HepG2 (cell line): ENCODE results near the gene OBSL1. TPM values are rescaled to one million over a fixed set of nuclear protein-coding genes. Genes with fewer than 3 reads are reported as not detected.

Source experiments
- AGO2 ChIP-seq: fragments of 200-400 bp; formaldehyde crosslinking; optimal IDR thresholded peaks from 2 replicates; pipeline ENCODE3; 2017; ENCODE audit warnings: mild to moderate bottlenecking, low read depth, low read length, moderate library complexity
- CBFB ChIP-seq: sonication (generic); formaldehyde crosslinking; IDR thresholded peaks from 2 replicates; pipeline ENCODE4 v1.4.0; 2020; ENCODE audit warnings: missing genetic modification reagents
- CEBPG ChIP-seq: IDR thresholded peaks from 2 replicates; pipeline ENCODE4 v1.6.1; 2016
- ELF1 ChIP-seq: sonication (generic); formaldehyde crosslinking; IDR thresholded peaks from 2 replicates; pipeline ENCODE4 v1.4.0; 2020; ENCODE audit warnings: missing genetic modification reagents
- FOXA3 ChIP-seq: IDR thresholded peaks from 2 replicates; pipeline ENCODE4 v1.6.1; 2016; ENCODE audit warnings: missing genetic modification reagents, missing compliant biosample characterization
- GPN1 ChIP-seq: sonication (generic); formaldehyde crosslinking; IDR thresholded peaks from 2 replicates; pipeline ENCODE4 v1.5.1; 2020; ENCODE audit warnings: missing genetic modification reagents, borderline replicate concordance
- LCORL ChIP-seq, 2 experiments: fragments of 450-650 bp in 1 of 2; sonication (generic) in 1 of 2; formaldehyde crosslinking in 1 of 2; IDR thresholded peaks; 2 replicates each; pipeline versions ENCODE4 v1.5.0 to v1.6.1; 2017 to 2020; ENCODE audit warnings: antibody characterized with exemption in 1 of 2, missing genetic modification reagents in 1 of 2
- POLR2A ChIP-seq, 2 experiments: IDR thresholded peaks; 2 replicates each; pipeline ENCODE4 v1.6.1; 2011; ENCODE audit warnings: low read depth in 2 of 2, low read length in 2 of 2, mild to moderate bottlenecking in 1 of 2, moderate library complexity in 1 of 2; ENCODE audit not compliant: insufficient read depth in 1 of 2
- ZNF333 ChIP-seq: sonication (generic); formaldehyde crosslinking; IDR thresholded peaks from 2 replicates; pipeline ENCODE4 v1.4.0; 2020; ENCODE audit warnings: mild to moderate bottlenecking, missing genetic modification reagents, borderline replicate concordance
- ZNF44 ChIP-seq: sonication (generic); formaldehyde crosslinking; IDR thresholded peaks from 2 replicates; pipeline ENCODE4 v1.5.1; 2020; ENCODE audit warnings: mild to moderate bottlenecking, missing genetic modification reagents
- ZNF703 ChIP-seq: sonication (generic); formaldehyde crosslinking; IDR thresholded peaks from 2 replicates; pipeline ENCODE4 v1.5.1; 2020; ENCODE audit warnings: missing genetic modification reagents, mild to moderate bottlenecking, moderate library complexity, borderline replicate concordance
- ZNF83 ChIP-seq: sonication (generic); formaldehyde crosslinking; IDR thresholded peaks from 2 replicates; pipeline ENCODE4 v1.4.0; 2020; ENCODE audit warnings: missing genetic modification reagents, mild to moderate bottlenecking, borderline replicate concordance
- polyA plus RNA-seq, 8 experiments: library from polyadenylated mRNA; depleted of rRNA in 3 of 8; stranded (reverse) in 7 of 8; unstranded in 1 of 8; fragments of >200 nt; fragmentation: Illumina TruSeq in 4 of 8; extraction: Trizol in 4 of 8; gene quantifications; 2 replicates each; pipeline versions ENCODE4 v1.2.1 to v1.2.3, GENCODE V29; 2011 to 2016; ENCODE audit warnings: low read depth in 4 of 8, missing spikeins in 1 of 8, mixed read lengths in 1 of 8; ENCODE audit not compliant: insufficient read depth in 1 of 8
- total RNA-seq, 5 experiments: library from RNA; depleted of rRNA; stranded (reverse); fragments of >200 nt; fragmentation: Illumina TruSeq; extraction: Trizol; gene quantifications; 2 replicates each; pipeline ENCODE4 v1.2.3, GENCODE V29; 2016; ENCODE audit warnings: low read depth in 1 of 5
- TF ChIP-seq, protein P1 (sequence below): IDR thresholded peaks from 2 replicates; pipeline ENCODE4 v1.6.1; 2018; ENCODE audit warnings: missing genetic modification reagents, mild to moderate bottlenecking, missing compliant biosample characterization
- TF ChIP-seq, protein P2 (sequence below): IDR thresholded peaks from 2 replicates; pipeline ENCODE4 v1.6.1; 2012; ENCODE audit warnings: inconsistent platforms
- TF ChIP-seq, protein P3 (sequence below): sonication (generic); formaldehyde crosslinking; IDR thresholded peaks from 2 replicates; pipeline ENCODE4 v1.5.0; 2020; ENCODE audit warnings: mild to moderate bottlenecking, missing genetic modification reagents, borderline replicate concordance
- TF ChIP-seq, protein P4 (sequence below): sonication (generic); formaldehyde crosslinking; IDR thresholded peaks from 2 replicates; pipeline ENCODE4 v1.5.0; 2020; ENCODE audit warnings: mild to moderate bottlenecking, missing genetic modification reagents
- TF ChIP-seq, protein P5 (sequence below): sonication (generic); formaldehyde crosslinking; IDR thresholded peaks from 2 replicates; pipeline ENCODE4 v1.8.0; 2022; ENCODE audit warnings: missing genetic modification reagents, mild to moderate bottlenecking, borderline replicate concordance

The OBSL1 gene
- total and polyA plus RNA-seq, 2 of the 13 experiments (the other 11 are each of a cell fraction or from before 2014, with no cell fraction given) = 86.7 to 218 TPM

GRCh38 chr2:219542931-219543595 lies 28.3 kb downstream of the OBSL1 start (continued):
- TF ChIP-seq, protein P1, sequence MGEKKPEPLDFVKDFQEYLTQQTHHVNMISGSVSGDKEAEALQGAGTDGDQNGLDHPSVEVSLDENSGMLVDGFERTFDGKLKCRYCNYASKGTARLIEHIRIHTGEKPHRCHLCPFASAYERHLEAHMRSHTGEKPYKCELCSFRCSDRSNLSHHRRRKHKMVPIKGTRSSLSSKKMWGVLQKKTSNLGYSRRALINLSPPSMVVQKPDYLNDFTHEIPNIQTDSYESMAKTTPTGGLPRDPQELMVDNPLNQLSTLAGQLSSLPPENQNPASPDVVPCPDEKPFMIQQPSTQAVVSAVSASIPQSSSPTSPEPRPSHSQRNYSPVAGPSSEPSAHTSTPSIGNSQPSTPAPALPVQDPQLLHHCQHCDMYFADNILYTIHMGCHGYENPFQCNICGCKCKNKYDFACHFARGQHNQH (CRISPR knock-in tag) = no peak
- TF ChIP-seq ZNF333 (CRISPR knock-in tag) (peak; percentile 22; the same call in 1 of the 2 replicates), AGO2 (peak; percentile 79), GPN1 (CRISPR knock-in tag) (peak; percentile 58; the same call in 1 of the 2 replicates), POLR2A (IDR thresholded peaks at IDR 0.05; ENCODE audit: insufficient read depth in 1 of 2, low read depth in 2 of 2, low read length in 2 of 2) (no peak; a peak in 1 of 4 replicates), FOXA3 (0 out of 2 replicates have a peak, but pooled peaks have one; percentile 3), CBFB (no peak), LCORL (IDR thresholded peaks at IDR 0.05) (no peak), LCORL (CRISPR knock-in tag; IDR thresholded peaks at IDR 0.05) (no peak), ZNF83 (CRISPR knock-in tag) (0 out of 2 replicates have a peak, but pooled peaks have one; percentile 24), ZNF703 (CRISPR knock-in tag) (0 out of 2 replicates have a peak, but pooled peaks have one; percentile 50), ZNF44 (CRISPR knock-in tag) (no peak), ELF1 (peak; percentile 48), CEBPG (CRISPR knock-in tag) (no peak)
- TF ChIP-seq, protein P2, sequence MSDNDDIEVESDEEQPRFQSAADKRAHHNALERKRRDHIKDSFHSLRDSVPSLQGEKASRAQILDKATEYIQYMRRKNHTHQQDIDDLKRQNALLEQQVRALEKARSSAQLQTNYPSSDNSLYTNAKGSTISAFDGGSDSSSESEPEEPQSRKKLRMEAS = no peak; the same call in 1 of the 2 replicates
- TF ChIP-seq, protein P3, sequence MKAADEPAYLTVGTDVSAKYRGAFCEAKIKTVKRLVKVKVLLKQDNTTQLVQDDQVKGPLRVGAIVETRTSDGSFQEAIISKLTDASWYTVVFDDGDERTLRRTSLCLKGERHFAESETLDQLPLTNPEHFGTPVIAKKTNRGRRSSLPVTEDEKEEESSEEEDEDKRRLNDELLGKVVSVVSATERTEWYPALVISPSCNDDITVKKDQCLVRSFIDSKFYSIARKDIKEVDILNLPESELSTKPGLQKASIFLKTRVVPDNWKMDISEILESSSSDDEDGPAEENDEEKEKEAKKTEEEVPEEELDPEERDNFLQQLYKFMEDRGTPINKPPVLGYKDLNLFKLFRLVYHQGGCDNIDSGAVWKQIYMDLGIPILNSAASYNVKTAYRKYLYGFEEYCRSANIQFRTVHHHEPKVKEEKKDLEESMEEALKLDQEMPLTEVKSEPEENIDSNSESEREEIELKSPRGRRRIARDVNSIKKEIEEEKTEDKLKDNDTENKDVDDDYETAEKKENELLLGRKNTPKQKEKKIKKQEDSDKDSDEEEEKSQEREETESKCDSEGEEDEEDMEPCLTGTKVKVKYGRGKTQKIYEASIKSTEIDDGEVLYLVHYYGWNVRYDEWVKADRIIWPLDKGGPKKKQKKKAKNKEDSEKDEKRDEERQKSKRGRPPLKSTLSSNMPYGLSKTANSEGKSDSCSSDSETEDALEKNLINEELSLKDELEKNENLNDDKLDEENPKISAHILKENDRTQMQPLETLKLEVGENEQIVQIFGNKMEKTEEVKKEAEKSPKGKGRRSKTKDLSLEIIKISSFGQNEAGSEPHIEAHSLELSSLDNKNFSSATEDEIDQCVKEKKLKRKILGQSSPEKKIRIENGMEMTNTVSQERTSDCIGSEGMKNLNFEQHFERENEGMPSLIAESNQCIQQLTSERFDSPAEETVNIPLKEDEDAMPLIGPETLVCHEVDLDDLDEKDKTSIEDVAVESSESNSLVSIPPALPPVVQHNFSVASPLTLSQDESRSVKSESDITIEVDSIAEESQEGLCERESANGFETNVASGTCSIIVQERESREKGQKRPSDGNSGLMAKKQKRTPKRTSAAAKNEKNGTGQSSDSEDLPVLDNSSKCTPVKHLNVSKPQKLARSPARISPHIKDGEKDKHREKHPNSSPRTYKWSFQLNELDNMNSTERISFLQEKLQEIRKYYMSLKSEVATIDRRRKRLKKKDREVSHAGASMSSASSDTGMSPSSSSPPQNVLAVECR = no peak; the same call in 1 of the 2 replicates
- TF ChIP-seq, protein P4, sequence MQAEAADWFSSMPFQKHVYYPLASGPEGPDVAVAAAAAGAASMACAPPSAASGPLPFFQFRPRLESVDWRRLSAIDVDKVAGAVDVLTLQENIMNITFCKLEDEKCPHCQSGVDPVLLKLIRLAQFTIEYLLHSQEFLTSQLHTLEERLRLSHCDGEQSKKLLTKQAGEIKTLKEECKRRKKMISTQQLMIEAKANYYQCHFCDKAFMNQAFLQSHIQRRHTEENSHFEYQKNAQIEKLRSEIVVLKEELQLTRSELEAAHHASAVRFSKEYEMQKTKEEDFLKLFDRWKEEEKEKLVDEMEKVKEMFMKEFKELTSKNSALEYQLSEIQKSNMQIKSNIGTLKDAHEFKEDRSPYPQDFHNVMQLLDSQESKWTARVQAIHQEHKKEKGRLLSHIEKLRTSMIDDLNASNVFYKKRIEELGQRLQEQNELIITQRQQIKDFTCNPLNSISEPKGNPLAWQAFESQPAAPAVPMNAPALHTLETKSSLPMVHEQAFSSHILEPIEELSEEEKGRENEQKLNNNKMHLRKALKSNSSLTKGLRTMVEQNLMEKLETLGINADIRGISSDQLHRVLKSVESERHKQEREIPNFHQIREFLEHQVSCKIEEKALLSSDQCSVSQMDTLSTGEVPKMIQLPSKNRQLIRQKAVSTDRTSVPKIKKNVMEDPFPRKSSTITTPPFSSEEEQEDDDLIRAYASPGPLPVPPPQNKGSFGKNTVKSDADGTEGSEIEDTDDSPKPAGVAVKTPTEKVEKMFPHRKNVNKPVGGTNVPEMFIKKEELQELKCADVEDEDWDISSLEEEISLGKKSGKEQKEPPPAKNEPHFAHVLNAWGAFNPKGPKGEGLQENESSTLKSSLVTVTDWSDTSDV = peak; percentile 1; the same call in 1 of the 2 replicates
- TF ChIP-seq, protein P5, sequence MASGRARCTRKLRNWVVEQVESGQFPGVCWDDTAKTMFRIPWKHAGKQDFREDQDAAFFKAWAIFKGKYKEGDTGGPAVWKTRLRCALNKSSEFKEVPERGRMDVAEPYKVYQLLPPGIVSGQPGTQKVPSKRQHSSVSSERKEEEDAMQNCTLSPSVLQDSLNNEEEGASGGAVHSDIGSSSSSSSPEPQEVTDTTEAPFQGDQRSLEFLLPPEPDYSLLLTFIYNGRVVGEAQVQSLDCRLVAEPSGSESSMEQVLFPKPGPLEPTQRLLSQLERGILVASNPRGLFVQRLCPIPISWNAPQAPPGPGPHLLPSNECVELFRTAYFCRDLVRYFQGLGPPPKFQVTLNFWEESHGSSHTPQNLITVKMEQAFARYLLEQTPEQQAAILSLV (CRISPR knock-in tag) = no peak
